Small intestine (tissue), 16 donors: Measurements from ENCODE around the gene NOP9. TPM values are rescaled to one million over a fixed set of nuclear protein-coding genes. Genes with fewer than 3 reads are reported as not detected.

Experiments
- DNase-seq, 2 donors: peaks; one replicate each; pipeline versions ENCODE4 v3.0.0 to v3.0.0-alpha.2; 2013
- FAIRE-seq: peaks from 2 replicates; lab custom pipeline; 2012; peaks lifted over from hg19 to GRCh38; lab: Jason Lieb, UNC
- H3K27ac ChIP-seq, 3 donors: one replicate each; pipeline ENCODE4 v1.5.1; 2013; ENCODE audit warnings: low read length in 2 of 3, mild to moderate bottlenecking in 2 of 3, control low read depth in 1 of 3, inconsistent platforms in 1 of 3, low read depth in 1 of 3, moderate library complexity in 1 of 3
- H3K27me3 ChIP-seq, 3 donors: one replicate each; pipeline ENCODE4 v1.6.1; 2013; ENCODE audit warnings: low read length in 3 of 3, inconsistent platforms in 1 of 3; ENCODE audit not compliant: control insufficient read depth in 3 of 3, insufficient read depth in 3 of 3
- H3K36me3 ChIP-seq, 3 donors: one replicate each; pipeline ENCODE4 v1.6.1; 2013; ENCODE audit warnings: low read length in 3 of 3, inconsistent platforms in 1 of 3, low read depth in 1 of 3, mild to moderate bottlenecking in 1 of 3, moderate library complexity in 1 of 3; ENCODE audit not compliant: control insufficient read depth in 3 of 3, insufficient read depth in 2 of 3
- H3K4me1 ChIP-seq, 3 donors: one replicate each; pipeline ENCODE4 v1.6.1; 2013; ENCODE audit warnings: low read length in 2 of 3, inconsistent platforms in 1 of 3, low read depth in 1 of 3, mild to moderate bottlenecking in 1 of 3, moderate library complexity in 1 of 3; ENCODE audit not compliant: control insufficient read depth in 3 of 3, insufficient read depth in 2 of 3
- H3K4me3 ChIP-seq, 3 donors: one replicate each; pipeline ENCODE4 v1.5.1; 2013; ENCODE audit warnings: low read length in 3 of 3, control low read depth in 1 of 3, inconsistent platforms in 1 of 3, low read depth in 1 of 3, mild to moderate bottlenecking in 1 of 3, moderate library complexity in 1 of 3
- H3K9me3 ChIP-seq, 2 donors: one replicate each; pipeline ENCODE4 v1.6.1; 2013; ENCODE audit warnings: low read depth in 1 of 2, low read length in 1 of 2; ENCODE audit not compliant: control insufficient read depth in 2 of 2, insufficient read depth in 1 of 2
- WGBS, 3 donors: extraction: QIAGEN DNeasy Blood & Tissue Kit; methylation state at CpG; one replicate each; pipeline ENCODE4 v1.1.7; 2013; 5-methylcytosine and 5-hydroxymethylcytosine counted together
- long read RNA-seq, 10 donors: transcript quantifications; one replicate each; lab custom pipeline, GENCODE V29; 2026
- polyA plus RNA-seq, 4 donors: library from polyadenylated mRNA; stranded (reverse) in 3 of 4; unstranded in 1 of 4; fragments of 200-250 nt in 3 of 4; fragments of 120-200 nt in 1 of 4; gene quantifications; one replicate each; pipeline versions ENCODE4 v1.2.1 to v1.2.3, GENCODE V29; 2013
- donor health status: healthy with polysubstance abuse.
- donor health status: control.
- donor health status: control.
- donor health status: Bipolar disorder and iron deficiency.
- donor health status: healthy.

NOP9 gene, protein sequence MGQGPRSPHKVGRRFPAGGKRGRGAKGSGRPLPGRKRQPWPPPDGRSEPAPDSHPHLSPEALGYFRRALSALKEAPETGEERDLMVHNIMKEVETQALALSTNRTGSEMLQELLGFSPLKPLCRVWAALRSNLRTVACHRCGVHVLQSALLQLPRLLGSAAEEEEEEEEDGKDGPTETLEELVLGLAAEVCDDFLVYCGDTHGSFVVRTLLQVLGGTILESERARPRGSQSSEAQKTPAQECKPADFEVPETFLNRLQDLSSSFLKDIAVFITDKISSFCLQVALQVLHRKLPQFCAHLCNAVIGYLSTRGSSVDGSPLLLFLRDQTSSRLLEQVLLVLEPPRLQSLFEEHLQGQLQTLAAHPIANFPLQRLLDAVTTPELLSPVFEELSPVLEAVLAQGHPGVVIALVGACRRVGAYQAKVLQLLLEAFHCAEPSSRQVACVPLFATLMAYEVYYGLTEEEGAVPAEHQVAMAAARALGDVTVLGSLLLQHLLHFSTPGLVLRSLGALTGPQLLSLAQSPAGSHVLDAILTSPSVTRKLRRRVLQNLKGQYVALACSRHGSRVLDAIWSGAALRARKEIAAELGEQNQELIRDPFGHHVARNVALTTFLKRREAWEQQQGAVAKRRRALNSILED
- polyA plus RNA-seq = 10 to 100 TPM in 3 of 4 donors, 1 to 10 TPM in 1; 9.7 to 22.5 (median 16.0) TPM
- long read RNA-seq, donor 1 = 0 reads
- long read RNA-seq, donor 2, full-length matches to known transcripts = 3 of 212 reads
- long read RNA-seq, donor 2, partial matches to known transcripts = 150 of 212 reads
- long read RNA-seq, donor 2, other reads (novel, unspliced or antisense) = 59 of 212 reads
- long read RNA-seq, donor 3, full-length matches to known transcripts = 2 of 230 reads
- long read RNA-seq, donor 3, partial matches to known transcripts = 228 of 230 reads
- long read RNA-seq, donor 3, other reads (novel, unspliced or antisense) = 0 of 230 reads
- long read RNA-seq, donor 4 = 0 reads
- long read RNA-seq, donor 5 = 0 reads
- long read RNA-seq, donor 6, full-length matches to known transcripts = 1 of 238 reads
- long read RNA-seq, donor 6, partial matches to known transcripts = 237 of 238 reads
- long read RNA-seq, donor 6, other reads (novel, unspliced or antisense) = 0 of 238 reads
- long read RNA-seq, donor 7 = 0 reads
- long read RNA-seq, donor 8 = 0 reads
- long read RNA-seq, donor 9, full-length matches to known transcripts = 1 of 16 reads
- long read RNA-seq, donor 9, partial matches to known transcripts = 0 of 16 reads
- long read RNA-seq, donor 9, other reads (novel, unspliced or antisense) = 15 of 16 reads
- long read RNA-seq, donor 10, full-length matches to known transcripts = 1 of 132 reads
- long read RNA-seq, donor 10, partial matches to known transcripts = 88 of 132 reads
- long read RNA-seq, donor 10, other reads (novel, unspliced or antisense) = 43 of 132 reads

DNA sequence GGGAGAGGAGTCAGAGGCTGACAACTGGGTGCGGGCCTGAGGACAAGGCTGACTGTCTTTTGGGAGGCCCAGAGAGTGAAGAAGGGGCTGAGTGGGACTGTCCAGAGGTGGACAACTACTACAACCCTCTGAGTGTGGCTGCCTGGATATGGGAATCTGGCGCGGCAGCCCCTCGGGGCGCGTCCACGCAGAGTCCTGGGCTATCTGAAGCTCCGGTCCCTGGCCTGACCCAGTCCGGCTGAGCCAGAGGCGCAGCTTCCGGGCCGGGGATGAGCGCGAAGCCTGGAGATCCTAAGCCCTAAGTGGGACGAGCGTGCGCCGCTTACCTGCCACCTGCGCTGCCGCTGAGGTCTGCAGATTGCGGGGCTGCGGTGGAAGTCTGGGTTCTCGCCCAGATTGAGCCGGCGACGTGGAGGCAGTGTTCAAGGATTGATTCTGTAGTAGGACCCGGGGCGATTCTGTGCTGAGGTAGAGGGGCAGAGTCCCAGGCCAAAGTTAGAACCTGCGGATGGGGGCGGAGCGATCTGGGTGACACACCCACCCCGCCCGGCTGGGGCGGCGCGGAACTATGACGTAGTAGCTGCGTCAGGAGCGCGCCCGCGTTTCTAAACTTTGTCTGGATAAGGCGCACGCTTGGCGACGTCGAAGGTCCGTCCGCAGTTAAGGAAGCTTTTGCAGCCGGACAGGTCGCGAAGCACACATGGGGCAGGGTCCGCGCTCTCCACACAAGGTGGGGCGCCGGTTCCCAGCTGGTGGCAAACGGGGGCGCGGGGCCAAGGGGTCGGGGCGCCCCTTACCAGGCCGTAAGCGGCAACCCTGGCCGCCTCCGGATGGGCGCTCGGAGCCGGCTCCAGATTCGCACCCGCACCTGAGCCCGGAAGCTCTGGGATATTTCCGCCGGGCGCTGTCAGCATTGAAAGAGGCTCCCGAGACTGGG, at the start of gene NOP9, which contains the start of gene DHRS1:
TSS of gene NOP9 (plus strand) at position 596 of the 937 bp plus-strand sequence. CDS start at position 701, 105 bp downstream.
TSS of gene DHRS1 (minus strand) at position 526 of the 937 bp plus-strand sequence. CDS start 674 bp downstream, outside the sequence.
- peak within 1 kb of the TSS; percentile 93 to 98 (median 94) for H3K27ac ChIP-seq
- peak within 1 kb of the TSS; percentile 80 to 97 (median 88) for H3K4me3 ChIP-seq
- no peaks in the 10 kb centered on the region for H3K9me3 ChIP-seq
- H3K4me1 ChIP-seq = peaks cover 0 to 66% (median 4%) of the 10 kb centered on the region in 3 donors
- DNase-seq = peak; percentile 93 to 98
- WGBS, 3 donors = 0 to 1% (median 1%) methylated on average over 72 to 75 of the region's 75 CpGs
- peaks cover 11 to 58% (median 20%) of the 10 kb centered on the region in 3 donors for H3K36me3 ChIP-seq
- H3K27me3 ChIP-seq = no peaks in the 10 kb centered on the region
- no peak for FAIRE-seq

DNA sequence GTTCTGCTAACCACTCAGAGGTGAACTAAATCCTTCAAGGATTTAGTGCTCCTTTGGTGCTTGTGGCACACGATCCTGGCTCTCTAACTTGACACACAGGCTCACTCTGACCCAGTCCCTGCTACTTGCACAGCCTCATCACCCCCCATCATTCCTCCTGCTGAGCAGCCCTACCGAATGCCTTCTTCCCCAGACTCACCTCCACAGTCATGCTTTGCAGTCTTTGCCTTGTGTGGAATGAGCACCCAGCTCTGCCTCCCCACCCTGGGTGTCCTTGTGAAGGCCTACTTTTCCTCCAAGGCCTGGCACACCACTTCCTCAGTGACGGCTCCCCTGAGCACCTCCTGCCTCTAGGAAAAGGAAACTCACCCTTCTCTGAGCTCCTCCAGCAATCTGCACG, 49.3 kb upstream of the NOP9 start:
- H3K4me3 ChIP-seq = no peak overlapping the region
- no peak overlapping the region for H3K27ac ChIP-seq
- H3K4me1 ChIP-seq = peaks cover 0 to 24% (median 0%) of the 10 kb centered on the region in 3 donors
- 62 to 74% (median 68%) methylated on average over 4 of the region's 4 CpGs for WGBS, 3 donors
- no peaks in the 10 kb centered on the region for H3K9me3 ChIP-seq
- peaks cover 0 to 38% (median 0%) of the 10 kb centered on the region in 3 donors for H3K36me3 ChIP-seq
- FAIRE-seq (no peak), DNase-seq (no peak)
- no peaks in the 10 kb centered on the region for H3K27me3 ChIP-seq

DNA sequence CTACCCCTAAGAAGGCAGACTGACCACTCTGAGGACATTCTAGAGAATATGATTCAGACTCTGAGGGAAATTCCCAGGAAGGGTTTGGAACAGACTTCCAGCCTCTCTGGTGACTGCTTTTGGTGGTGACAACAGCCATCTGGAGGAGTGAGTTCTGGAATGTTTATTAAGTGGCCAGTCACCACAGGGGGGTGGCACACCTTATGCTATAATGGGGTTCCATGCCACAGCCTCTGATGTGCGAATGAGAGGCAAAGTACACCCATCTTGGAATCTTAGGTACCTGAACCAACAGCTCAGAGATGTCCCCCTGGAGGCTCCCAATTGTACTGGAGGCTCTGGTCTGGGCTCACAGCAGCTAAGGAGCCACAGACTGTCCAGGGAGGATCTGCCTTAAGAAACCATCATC, 47.8 kb upstream of the NOP9 start:
- Histone ChIP-seq H3K36me3 (peaks cover 0 to 45% (median 0%) of the 10 kb centered on the region in 3 donors), H3K9me3 (no peaks in the 10 kb centered on the region), H3K4me3 (no peak overlapping the region), H3K27me3 (no peaks in the 10 kb centered on the region), H3K27ac (peak overlapping the region in 1 of 3 donors; percentile 39), H3K4me1 (peaks cover 0 to 32% (median 0%) of the 10 kb centered on the region in 3 donors)
- DNase-seq (no peak), FAIRE-seq (no peak)
- WGBS, 3 donors = 77 to 91% (median 87%) methylated on average over 1 of the region's 1 CpG

DNA sequence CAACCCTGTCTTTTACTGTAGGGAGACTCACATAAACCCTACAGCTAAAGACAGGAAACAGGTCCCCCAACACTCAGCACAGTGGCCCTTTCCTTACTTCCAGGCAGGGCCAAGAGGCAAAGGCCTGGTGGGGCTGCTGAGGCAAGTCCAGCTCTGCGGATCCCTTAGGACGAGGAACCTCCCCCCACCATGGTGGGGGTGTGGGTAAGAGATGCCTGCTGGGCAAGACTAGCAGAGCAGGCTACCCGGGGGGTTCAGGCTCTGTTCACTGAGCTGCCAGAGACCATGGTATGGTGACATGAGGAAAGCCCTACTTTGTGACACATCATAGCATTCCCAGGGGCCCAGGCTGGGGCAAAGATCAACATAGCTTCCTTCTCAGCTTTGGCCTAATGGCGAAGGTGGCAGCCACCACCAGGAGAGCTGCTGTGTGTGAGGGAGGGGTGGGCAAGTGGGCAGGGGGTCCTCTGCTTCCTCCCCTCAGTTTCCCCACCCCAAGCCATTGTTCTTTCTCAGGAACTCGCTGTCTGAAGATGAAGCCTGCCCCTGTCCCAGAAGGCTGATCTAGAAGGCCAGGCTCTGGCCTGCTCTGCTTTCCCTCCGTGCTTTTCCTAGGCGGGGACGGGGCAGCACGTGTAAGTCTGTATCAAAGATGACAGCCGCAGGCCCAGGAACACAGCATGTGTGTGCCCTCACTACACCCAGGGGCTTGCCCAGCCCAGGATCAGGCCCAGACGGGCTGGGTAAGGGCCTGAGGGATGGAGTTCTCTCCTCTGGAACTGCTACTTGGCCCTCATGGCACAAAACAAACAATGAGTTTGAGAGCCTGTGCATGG, 47.1 kb upstream of the NOP9 start:
- H3K36me3 ChIP-seq = peaks cover 0 to 47% (median 0%) of the 10 kb centered on the region in 3 donors
- H3K9me3 ChIP-seq = no peaks in the 10 kb centered on the region
- no peaks in the 10 kb centered on the region for H3K27me3 ChIP-seq
- FAIRE-seq (no peak), DNase-seq (peak in 1 of 2 donors; percentile 71)
- peak overlapping the region in 1 of 3 donors; percentile 39 for H3K27ac ChIP-seq
- H3K4me3 ChIP-seq = no peak overlapping the region
- H3K4me1 ChIP-seq = peaks cover 0 to 34% (median 0%) of the 10 kb centered on the region in 3 donors
- WGBS, 3 donors = 79 to 86% (median 84%) methylated on average over 11 of the region's 11 CpGs

DNA sequence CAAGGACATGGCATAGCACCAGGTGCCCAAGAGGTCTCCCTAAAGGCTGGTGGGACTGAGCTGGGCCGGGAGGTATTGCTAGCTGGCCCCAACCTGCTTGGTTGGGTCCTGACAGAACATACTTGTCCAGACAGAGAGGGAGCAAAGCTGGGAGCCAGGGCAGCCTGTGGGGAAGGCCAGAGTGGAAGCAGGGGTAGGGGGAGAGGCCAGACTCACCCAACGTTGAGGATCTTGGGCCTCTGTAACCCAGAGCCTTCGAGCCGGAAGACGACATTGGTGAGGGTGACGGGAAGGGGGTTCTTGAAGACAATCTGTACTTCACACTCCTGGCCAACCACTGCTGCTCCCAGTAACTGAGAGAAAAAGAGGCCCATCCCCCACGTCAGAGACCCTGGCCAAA, 45.7 kb upstream of the NOP9 start:
- Histone ChIP-seq H3K4me1 (peaks cover 0 to 34% (median 0%) of the 10 kb centered on the region in 3 donors), H3K27me3 (no peaks in the 10 kb centered on the region), H3K4me3 (no peak overlapping the region), H3K27ac (no peak overlapping the region), H3K9me3 (no peaks in the 10 kb centered on the region), H3K36me3 (peaks cover 0 to 55% (median 0%) of the 10 kb centered on the region in 3 donors)
- DNase-seq = no peak
- FAIRE-seq = no peak
- whole genome bisulfite sequencing, 3 donors = 88 to 98% (median 89%) methylated on average over 7 of the region's 7 CpGs

DNA sequence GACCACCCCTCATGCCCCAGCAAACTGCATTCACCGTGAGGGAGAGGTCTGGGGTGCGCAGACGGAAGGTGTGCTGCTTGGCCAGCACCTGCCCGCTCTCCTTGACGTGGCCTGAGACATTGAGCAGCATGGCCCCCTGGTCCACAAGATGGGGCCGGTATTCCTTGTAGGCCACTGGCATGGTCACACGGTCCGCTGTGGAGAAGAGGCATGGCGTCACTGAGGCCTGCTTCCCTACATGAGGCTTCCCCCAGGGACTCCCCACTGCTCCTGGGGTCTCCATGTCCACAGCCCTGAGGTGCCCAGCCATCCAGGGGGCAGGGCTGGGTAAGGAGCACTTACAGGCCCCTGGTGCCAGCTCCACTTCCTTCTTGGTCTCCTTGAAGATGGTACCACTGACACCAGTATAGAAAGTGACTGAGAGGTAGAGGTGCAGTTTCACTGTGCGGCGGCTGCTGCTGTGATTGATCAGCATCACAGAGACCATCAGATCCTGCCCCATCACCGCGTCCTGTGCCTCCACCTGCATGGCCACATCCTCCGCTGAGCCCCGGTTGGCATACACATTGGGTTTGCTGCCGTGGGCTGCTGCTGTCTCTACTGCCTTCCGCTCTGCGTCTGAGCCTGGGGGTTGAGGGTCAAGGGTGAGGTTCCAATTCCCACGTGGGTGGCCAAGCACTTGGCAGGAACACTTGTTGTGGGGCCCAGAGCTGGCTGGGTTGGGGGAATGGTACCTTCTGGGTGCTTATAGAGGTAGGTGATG, 44.8 kb upstream of the NOP9 start:
- Histone ChIP-seq H3K4me1 (peaks cover 0 to 34% (median 0%) of the 10 kb centered on the region in 3 donors), H3K27me3 (no peaks in the 10 kb centered on the region), H3K27ac (no peak overlapping the region), H3K9me3 (no peaks in the 10 kb centered on the region), H3K4me3 (no peak overlapping the region), H3K36me3 (peaks cover 0 to 54% (median 0%) of the 10 kb centered on the region in 3 donors)
- WGBS, 3 donors = 92 to 95% (median 93%) methylated on average over 19 of the region's 19 CpGs
- FAIRE-seq = no peak
- DNase-seq = no peak
